Thoracic aorta (tissue), 2 donors: ENCODE results near the gene LRRC43. TPM values are rescaled to one million over a fixed set of nuclear protein-coding genes. Genes with fewer than 3 reads are reported as not detected.

Experiments used
- ATAC-seq: fragments of 150-250 bp; one replicate; pipeline ENCODE4 v1.8.0; 2017; ENCODE audit warnings: low read depth; ENCODE audit not compliant: insufficient number of reproducible peaks, low FRiP score
- DNase-seq: peaks from one replicate; pipeline ENCODE4 v3.0.0-alpha.2; 2020; ENCODE audit warnings: low spot score
- H3K27ac ChIP-seq, 2 donors: fragments of 200-600 bp; sonication (generic); 1 replicate in 1 of 2; 2 replicates in 1 of 2; pipeline ENCODE4 v1.5.1; 2016; ENCODE audit warnings: mild to moderate bottlenecking in 2 of 2, moderate library complexity in 2 of 2
- H3K27me3 ChIP-seq: fragments of 200-600 bp; sonication (generic); replicated peaks from 2 replicates; pipeline ENCODE4 v1.6.0; 2016; ENCODE audit warnings: mild to moderate bottlenecking; ENCODE audit not compliant: insufficient read depth
- H3K36me3 ChIP-seq: fragments of 200-600 bp; sonication (generic); one replicate; pipeline ENCODE4 v1.5.1; 2016
- H3K4me1 ChIP-seq, 2 donors: fragments of 200-600 bp; sonication (generic); 1 replicate in 1 of 2; 2 replicates in 1 of 2; pipeline versions ENCODE4 v1.5.1 to v1.6.0; 2016; ENCODE audit warnings: low read depth in 2 of 2, mild to moderate bottlenecking in 1 of 2; ENCODE audit not compliant: control insufficient read depth in 1 of 2
- H3K4me3 ChIP-seq: fragments of 200-600 bp; sonication (generic); 2 replicates; pipeline ENCODE4 v1.5.1; 2016; ENCODE audit warnings: mild to moderate bottlenecking
- H3K9me3 ChIP-seq: fragments of 200-600 bp; sonication (generic); 2 replicates; pipeline ENCODE4 v1.5.1; 2016
- total RNA-seq, 2 donors: library from RNA; depleted of rRNA; stranded (reverse); fragments of >200 nt; gene quantifications; one replicate each; pipeline versions ENCODE4 v1.1.0 to v1.2.3, GENCODE V29; 2016
- TF ChIP-seq, protein P1 (sequence below): fragments of 200-600 bp; sonication (generic); IDR thresholded peaks from one replicate; pipeline ENCODE4 v1.5.1; 2019; ENCODE audit warnings: antibody characterized with exemption

The LRRC43 gene, protein sequence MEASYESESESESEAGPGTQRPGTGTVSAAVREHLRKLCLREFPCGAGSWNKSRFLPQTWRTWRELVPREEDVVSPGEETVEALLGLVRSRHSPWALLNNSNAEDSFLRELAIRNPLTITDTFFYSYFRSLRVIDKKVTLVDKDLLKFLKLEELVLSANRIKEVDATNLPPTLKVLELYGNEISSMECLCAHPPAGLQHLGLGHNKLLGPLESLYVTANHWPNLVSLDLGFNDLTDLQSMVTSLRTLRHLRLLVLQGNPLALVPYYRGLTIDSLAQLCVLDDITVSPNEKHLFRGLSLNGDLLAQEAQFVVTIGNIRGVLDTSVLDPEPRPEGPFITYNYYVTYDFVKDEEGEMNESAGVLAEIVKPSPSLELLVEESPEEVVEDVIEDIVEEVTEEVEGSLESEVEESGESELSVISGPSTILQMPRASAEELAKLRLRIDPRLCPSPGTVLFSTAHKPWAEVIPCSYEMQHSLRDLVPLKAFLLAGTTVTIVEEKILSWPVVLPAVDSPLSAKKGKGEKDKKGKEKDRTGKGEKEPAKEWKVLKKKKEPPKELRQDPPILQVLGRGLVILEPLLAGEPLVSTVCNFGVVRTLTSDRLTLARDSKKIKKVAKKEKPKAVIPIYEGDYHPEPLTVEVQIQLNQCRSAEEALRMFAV
- total RNA-seq, result not detected

DNA sequence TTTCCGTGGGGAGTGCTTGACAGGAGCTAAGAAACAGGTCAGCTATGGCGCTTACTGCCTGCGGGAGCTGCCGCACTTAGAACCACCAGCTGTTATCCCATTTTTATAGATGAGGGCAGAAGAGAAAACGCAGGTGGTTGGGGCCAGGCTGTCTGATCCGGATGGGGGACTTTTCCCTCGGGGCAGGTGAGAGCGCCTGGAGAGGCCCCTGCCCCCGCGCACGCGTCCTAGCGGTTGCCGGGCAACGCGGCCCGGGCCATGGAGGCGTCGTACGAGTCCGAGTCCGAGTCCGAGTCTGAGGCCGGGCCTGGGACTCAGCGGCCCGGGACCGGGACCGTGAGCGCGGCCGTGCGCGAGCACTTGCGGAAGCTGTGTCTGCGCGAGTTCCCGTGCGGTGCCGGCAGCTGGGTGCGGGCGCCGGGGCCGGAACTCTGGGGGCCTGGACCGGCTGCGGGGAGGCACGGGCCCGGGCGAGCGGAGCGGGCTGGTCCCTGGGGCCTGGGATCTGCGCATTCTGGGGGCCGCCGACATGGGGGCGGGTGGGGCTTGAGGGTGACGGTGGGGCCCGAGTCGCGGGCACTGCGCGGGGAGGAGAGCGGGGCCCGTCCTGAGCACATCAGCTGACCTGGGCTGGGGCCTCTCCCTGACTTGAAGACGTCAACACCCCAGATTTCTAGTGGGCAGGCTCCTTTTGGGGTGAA is at the start of gene LRRC43:
Gene LRRC43 (plus strand): TSS at position 237 of the 701 bp plus-strand sequence. CDS start 22 bp downstream, at position 259.
- no peak within 1 kb of the TSS for H3K27ac ChIP-seq
- no peaks in the 10 kb centered on the region for H3K9me3 ChIP-seq
- DNase-seq (no peak), ATAC-seq (no peak)
- H3K36me3 ChIP-seq, result no peaks in the 10 kb centered on the region
- peak within 1 kb of the TSS; percentile 79 for H3K4me3 ChIP-seq
- peaks cover 3% of the 10 kb centered on the region for H3K27me3 ChIP-seq
- H3K4me1 ChIP-seq, result peaks cover 5 to 8% of the 10 kb centered on the region in 2 donors
- TF ChIP-seq, protein P1, sequence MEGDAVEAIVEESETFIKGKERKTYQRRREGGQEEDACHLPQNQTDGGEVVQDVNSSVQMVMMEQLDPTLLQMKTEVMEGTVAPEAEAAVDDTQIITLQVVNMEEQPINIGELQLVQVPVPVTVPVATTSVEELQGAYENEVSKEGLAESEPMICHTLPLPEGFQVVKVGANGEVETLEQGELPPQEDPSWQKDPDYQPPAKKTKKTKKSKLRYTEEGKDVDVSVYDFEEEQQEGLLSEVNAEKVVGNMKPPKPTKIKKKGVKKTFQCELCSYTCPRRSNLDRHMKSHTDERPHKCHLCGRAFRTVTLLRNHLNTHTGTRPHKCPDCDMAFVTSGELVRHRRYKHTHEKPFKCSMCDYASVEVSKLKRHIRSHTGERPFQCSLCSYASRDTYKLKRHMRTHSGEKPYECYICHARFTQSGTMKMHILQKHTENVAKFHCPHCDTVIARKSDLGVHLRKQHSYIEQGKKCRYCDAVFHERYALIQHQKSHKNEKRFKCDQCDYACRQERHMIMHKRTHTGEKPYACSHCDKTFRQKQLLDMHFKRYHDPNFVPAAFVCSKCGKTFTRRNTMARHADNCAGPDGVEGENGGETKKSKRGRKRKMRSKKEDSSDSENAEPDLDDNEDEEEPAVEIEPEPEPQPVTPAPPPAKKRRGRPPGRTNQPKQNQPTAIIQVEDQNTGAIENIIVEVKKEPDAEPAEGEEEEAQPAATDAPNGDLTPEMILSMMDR, result no peak

DNA sequence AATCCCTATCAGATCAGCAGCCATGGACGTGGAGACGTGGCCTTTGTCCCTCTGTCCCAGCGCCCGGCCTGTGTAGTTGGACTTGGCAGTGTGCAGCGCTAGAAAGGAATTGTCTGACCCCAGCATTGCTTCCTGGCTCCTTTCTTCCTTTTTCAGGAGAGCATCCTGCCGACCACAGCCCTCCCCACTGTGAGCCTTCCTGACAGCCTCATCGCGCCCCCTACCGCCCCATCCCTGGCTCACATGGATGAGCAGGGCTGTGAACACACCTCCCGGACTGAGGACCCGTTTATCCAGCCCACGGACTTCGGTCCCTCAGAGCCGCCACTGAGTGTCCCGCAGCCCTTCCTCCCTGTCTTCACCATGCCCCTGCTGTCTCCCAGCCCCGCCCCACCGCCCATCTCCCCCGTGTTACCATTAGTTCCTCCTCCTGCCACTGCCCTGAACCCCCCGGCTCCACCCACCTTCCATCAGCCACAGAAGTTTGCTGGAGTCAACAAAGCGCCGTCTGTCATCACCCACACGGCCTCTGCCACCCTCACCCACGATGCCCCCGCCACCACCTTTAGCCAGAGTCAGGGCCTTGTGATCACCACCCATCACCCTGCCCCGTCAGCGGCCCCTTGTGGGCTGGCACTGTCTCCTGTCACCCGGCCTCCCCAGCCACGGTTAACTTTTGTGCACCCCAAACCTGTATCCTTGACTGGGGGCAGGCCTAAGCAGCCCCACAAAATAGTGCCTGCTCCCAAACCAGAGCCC is 49.6 kb upstream of the LRRC43 start:
- ATAC-seq, result no peak
- TF ChIP-seq, protein P1, result no peak

DNA sequence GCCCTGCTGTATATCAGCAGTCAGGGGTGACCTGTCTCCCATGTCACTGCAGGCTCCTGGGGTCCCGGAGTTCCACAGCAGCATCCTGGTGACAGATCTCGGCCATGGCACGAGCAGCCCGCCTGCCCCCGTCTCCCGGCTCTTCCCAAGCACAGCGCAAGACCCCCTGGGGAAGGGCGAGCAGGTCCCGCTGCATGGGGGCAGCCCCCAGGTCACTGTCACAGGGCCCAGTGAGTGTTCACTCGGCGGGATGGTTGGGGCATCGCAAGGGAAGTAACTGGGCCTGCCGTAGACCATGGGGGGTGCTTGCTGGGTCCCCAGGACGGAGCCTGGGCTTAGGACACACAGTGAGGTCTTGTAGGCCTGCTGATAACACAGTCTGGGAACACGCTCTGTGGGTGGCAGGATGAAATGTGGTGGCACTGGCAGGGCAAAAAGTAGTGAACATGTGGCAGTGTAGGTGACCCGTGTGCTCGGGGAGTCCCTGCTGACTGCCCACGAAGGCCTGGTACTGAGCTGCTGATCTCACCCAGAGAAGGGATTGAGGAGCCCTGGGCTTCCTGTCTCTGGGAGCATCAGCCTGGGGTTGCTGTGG is 47.4 kb upstream of the LRRC43 start:
- TF ChIP-seq, protein P1, result no peak
- H3K36me3 ChIP-seq, result peaks cover 49% of the 10 kb centered on the region
- H3K4me3 ChIP-seq, result no peak overlapping the region
- ATAC-seq (no peak), DNase-seq (no peak)
- no peaks in the 10 kb centered on the region for H3K9me3 ChIP-seq
- H3K27me3 ChIP-seq, result no peaks in the 10 kb centered on the region
- H3K27ac ChIP-seq, result no peak overlapping the region
- H3K4me1 ChIP-seq, result no peaks in the 10 kb centered on the region

More for the DNA sequence above, 49.6 kb upstream of the LRRC43 start:
- Histone ChIP-seq H3K4me1 (no peaks in the 10 kb centered on the region), H3K4me3 (no peak overlapping the region), H3K9me3 (no peaks in the 10 kb centered on the region), H3K27me3 (no peaks in the 10 kb centered on the region), H3K36me3 (peaks cover 57% of the 10 kb centered on the region), H3K27ac (no peak overlapping the region)
- DNase-seq, result no peak

DNA sequence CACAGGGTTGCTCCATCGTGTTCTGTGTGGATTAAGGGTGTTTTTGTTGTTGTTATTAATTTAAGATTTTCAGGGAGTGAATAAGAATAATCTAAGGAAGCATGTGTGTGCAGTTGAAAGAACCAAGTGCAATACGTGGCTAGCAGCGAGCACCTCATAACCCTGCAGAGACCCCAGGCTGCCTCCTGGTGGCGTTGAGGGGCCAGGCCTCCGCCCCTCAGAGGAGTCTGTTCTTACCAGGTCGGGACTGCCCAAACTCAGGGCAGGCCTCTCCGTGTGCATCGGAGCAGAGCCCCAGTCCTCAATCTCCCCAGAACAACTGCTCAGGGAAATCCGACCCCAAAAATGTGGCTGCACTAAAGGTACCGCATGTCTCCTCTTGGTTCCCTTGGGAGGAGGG is 45.7 kb upstream of the LRRC43 start:
- Histone ChIP-seq H3K4me3 (no peak overlapping the region), H3K27me3 (no peaks in the 10 kb centered on the region), H3K27ac (no peak overlapping the region), H3K4me1 (no peaks in the 10 kb centered on the region), H3K36me3 (peaks cover 61% of the 10 kb centered on the region), H3K9me3 (no peaks in the 10 kb centered on the region)
- TF ChIP-seq, protein P1, result no peak
- DNase-seq (no peak), ATAC-seq (no peak)
